Measurements from ENCODE around the gene ELMO1.

DNA sequence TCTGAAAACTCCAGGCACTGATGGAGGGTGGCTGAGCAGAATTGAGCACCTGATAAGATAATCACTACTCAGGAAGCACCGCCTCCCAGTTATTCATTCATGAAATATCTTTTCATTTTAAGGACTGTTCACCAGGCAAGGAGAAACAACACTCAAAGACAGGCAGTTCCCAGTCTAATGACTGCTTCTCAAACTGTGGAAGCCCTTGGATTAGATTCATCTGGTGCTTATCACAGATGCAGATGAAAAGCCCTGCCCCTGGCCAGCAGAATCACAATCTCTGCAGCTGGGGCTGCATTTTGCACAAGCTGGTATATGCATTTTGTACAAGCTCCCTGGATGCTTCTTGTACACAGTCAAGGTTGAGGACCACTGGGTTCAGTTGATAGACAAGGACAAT lies 109.7 kb downstream of the ELMO1 start:
- TF ChIP-seq, protein P1, sequence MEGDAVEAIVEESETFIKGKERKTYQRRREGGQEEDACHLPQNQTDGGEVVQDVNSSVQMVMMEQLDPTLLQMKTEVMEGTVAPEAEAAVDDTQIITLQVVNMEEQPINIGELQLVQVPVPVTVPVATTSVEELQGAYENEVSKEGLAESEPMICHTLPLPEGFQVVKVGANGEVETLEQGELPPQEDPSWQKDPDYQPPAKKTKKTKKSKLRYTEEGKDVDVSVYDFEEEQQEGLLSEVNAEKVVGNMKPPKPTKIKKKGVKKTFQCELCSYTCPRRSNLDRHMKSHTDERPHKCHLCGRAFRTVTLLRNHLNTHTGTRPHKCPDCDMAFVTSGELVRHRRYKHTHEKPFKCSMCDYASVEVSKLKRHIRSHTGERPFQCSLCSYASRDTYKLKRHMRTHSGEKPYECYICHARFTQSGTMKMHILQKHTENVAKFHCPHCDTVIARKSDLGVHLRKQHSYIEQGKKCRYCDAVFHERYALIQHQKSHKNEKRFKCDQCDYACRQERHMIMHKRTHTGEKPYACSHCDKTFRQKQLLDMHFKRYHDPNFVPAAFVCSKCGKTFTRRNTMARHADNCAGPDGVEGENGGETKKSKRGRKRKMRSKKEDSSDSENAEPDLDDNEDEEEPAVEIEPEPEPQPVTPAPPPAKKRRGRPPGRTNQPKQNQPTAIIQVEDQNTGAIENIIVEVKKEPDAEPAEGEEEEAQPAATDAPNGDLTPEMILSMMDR (IDR thresholded peaks at IDR 0.05), result no peak
- TF ChIP-seq POLR2A (IDR thresholded peaks at IDR 0.05) (no peak), POLR2AphosphoS5 (IDR thresholded peaks at IDR 0.05) (no peak), EP300 (IDR thresholded peaks at IDR 0.05; ENCODE audit: low read depth) (no peak)

Data from transverse colon (tissue), 4 donors.